ENCODE results near the gene CYP4A11.
"Not testable (repeated sequence)": the region's sequence is repeated elsewhere in the genome, so short reads cannot be mapped to it uniquely, and the experiment has no call there.

Gene CYP4A11

GRCh38 chr1:46941135-46941694, at the start of gene CYP4A11:
Gene CYP4A11 (minus strand): TSS chr1:46941476. CDS start chr1:46941433, 43 bp downstream.
- DNase-seq, result no peak

- not testable (repeated sequence) for DNase-seq
Measured at GRCh38 chr1:46990541-46990940, 49.3 kb upstream of the CYP4A11 start.

- DNase-seq, result peak; percentile 12
Measured at GRCh38 chr1:46983830-46984586, 42.7 kb upstream of the CYP4A11 start.

GRCh38 chr1:46983166-46983829, 42.0 kb upstream of the CYP4A11 start:
- no peak for DNase-seq

GRCh38 chr1:46969014-46969619, 27.8 kb upstream of the CYP4A11 start:
- DNase-seq, result no peak

GRCh38 chr1:46962272-46962671, 21.0 kb upstream of the CYP4A11 start:
- DNase-seq, result not testable (repeated sequence)

GRCh38 chr1:46961066-46961758, 19.9 kb upstream of the CYP4A11 start:
- DNase-seq, result no peak

GRCh38 chr1:46960250-46960649, 19.0 kb upstream of the CYP4A11 start:
- no peak for DNase-seq

- DNase-seq, result not testable (repeated sequence)
Measured at GRCh38 chr1:46955116-46955515, 13.8 kb upstream of the CYP4A11 start.

GRCh38 chr1:46953847-46954246, 12.6 kb upstream of the CYP4A11 start:
- DNase-seq, result not testable (repeated sequence)

- not testable (repeated sequence) for DNase-seq
Measured at GRCh38 chr1:46949417-46949666, 8.1 kb upstream of the CYP4A11 start.

GRCh38 chr1:46948629-46949416, 7.5 kb upstream of the CYP4A11 start:
- no peak for DNase-seq

GRCh38 chr1:46947706-46948105, 6.4 kb upstream of the CYP4A11 start:
- DNase-seq, result not testable (repeated sequence)

- no peak for DNase-seq
Measured at GRCh38 chr1:46942086-46942485, 810 bp upstream of the CYP4A11 start.

- no peak for DNase-seq
Measured at GRCh38 chr1:46940307-46940706, 969 bp downstream of the CYP4A11 start.

- DNase-seq, result no peak
Measured at GRCh38 chr1:46937270-46937669, 4.0 kb downstream of the CYP4A11 start.

- no peak for DNase-seq
Measured at GRCh38 chr1:46936788-46937187, 4.5 kb downstream of the CYP4A11 start.

GRCh38 chr1:46934852-46935251, 6.4 kb downstream of the CYP4A11 start:
- not testable (repeated sequence) for DNase-seq

- not testable (repeated sequence) for DNase-seq
Measured at GRCh38 chr1:46932020-46932419, 9.3 kb downstream of the CYP4A11 start.

GRCh38 chr1:46931151-46931550, 10.1 kb downstream of the CYP4A11 start:
- DNase-seq, result no peak

GRCh38 chr1:46927249-46927835, 13.9 kb downstream of the CYP4A11 start:
- DNase-seq, result no peak

GRCh38 chr1:46910790-46911189, 30.5 kb downstream of the CYP4A11 start:
- DNase-seq, result no peak
